H9 (cell line): Measurements from ENCODE around the gene DHX38. TPM values are rescaled to one million over a fixed set of nuclear protein-coding genes. Genes with fewer than 3 reads are reported as not detected.

Source experiments
- DNase-seq: peaks from one replicate; pipeline ENCODE4 v3.0.0-alpha.2; 2017
- H2AFZ ChIP-seq: one replicate; pipeline ENCODE4 v1.6.1; 2013; ENCODE audit warnings: mild to moderate bottlenecking, low read length, control low read depth, moderate library complexity
- H2AK5ac ChIP-seq: 2 replicates; pipeline ENCODE4 v1.6.1; 2013; ENCODE audit warnings: low read length, control low read depth, mixed read lengths; ENCODE audit not compliant: insufficient read length
- H2BK120ac ChIP-seq: one replicate; pipeline ENCODE4 v1.6.1; 2013; ENCODE audit warnings: low read depth, mild to moderate bottlenecking, low read length, control low read depth, inconsistent platforms; ENCODE audit not compliant: poor library complexity, severe bottlenecking
- H2BK12ac ChIP-seq: 2 replicates; pipeline ENCODE4 v1.6.1; 2013; ENCODE audit warnings: low read length, control low read depth, mixed read lengths, low read depth; ENCODE audit not compliant: insufficient read length
- H2BK15ac ChIP-seq: 2 replicates; pipeline ENCODE4 v1.6.1; 2013; ENCODE audit warnings: low read depth, low read length, control low read depth
- H2BK20ac ChIP-seq: one replicate; pipeline ENCODE4 v1.6.1; 2013; ENCODE audit warnings: low read depth, mild to moderate bottlenecking, low read length, control low read depth, inconsistent platforms; ENCODE audit not compliant: poor library complexity, severe bottlenecking
- H2BK5ac ChIP-seq: 2 replicates; pipeline ENCODE4 v1.6.1; 2013; ENCODE audit warnings: low read length, control low read depth, mixed read lengths; ENCODE audit not compliant: insufficient read length
- H3K14ac ChIP-seq: 2 replicates; pipeline ENCODE4 v1.6.1; 2013; ENCODE audit warnings: low read length, control low read depth; ENCODE audit not compliant: insufficient read depth
- H3K18ac ChIP-seq: 2 replicates; pipeline ENCODE4 v1.6.1; 2013; ENCODE audit warnings: low read depth, mild to moderate bottlenecking, mixed read lengths, low read length, control low read depth; ENCODE audit not compliant: insufficient read length
- H3K23ac ChIP-seq: 2 replicates; pipeline ENCODE4 v1.6.1; 2013; ENCODE audit warnings: low read length, control low read depth, mixed read lengths, low read depth; ENCODE audit not compliant: insufficient read length
- H3K23me2 ChIP-seq: 2 replicates; pipeline ENCODE4 v1.6.1; 2013; ENCODE audit warnings: low read depth, mild to moderate bottlenecking, mixed read lengths, low read length, control low read depth; ENCODE audit not compliant: insufficient read length, poor library complexity, severe bottlenecking
- H3K27ac ChIP-seq: 2 replicates; pipeline ENCODE4 v1.5.1; 2013; ENCODE audit warnings: low read length, control low read depth, mixed read lengths, low read depth; ENCODE audit not compliant: insufficient read length
- H3K27me3 ChIP-seq: 2 replicates; pipeline ENCODE4 v1.6.1; 2013; ENCODE audit warnings: low read length, control low read depth, inconsistent platforms; ENCODE audit not compliant: insufficient read depth
- H3K4ac ChIP-seq: 2 replicates; pipeline ENCODE4 v1.6.1; 2013; ENCODE audit warnings: low read depth, mild to moderate bottlenecking, control low read depth, inconsistent platforms, low read length, moderate library complexity
- H3K4me1 ChIP-seq: 2 replicates; pipeline ENCODE4 v1.6.1; 2013; ENCODE audit warnings: low read length, control low read depth, inconsistent platforms; ENCODE audit not compliant: insufficient read depth
- H3K4me2 ChIP-seq: 2 replicates; pipeline ENCODE4 v1.6.1; 2013; ENCODE audit warnings: low read length, control low read depth, mixed read lengths; ENCODE audit not compliant: insufficient read length, insufficient read depth
- H3K56ac ChIP-seq: 2 replicates; pipeline ENCODE4 v1.6.1; 2013; ENCODE audit warnings: low read depth, mild to moderate bottlenecking, mixed read lengths, low read length, control low read depth; ENCODE audit not compliant: insufficient read length
- H3K79me1 ChIP-seq: 2 replicates; pipeline ENCODE4 v1.6.1; 2013; ENCODE audit warnings: low read depth, mild to moderate bottlenecking, moderate library complexity, low read length, control low read depth, inconsistent platforms; ENCODE audit not compliant: insufficient read depth, poor library complexity, severe bottlenecking
- H3K79me2 ChIP-seq: 2 replicates; pipeline ENCODE4 v1.6.1; 2013; ENCODE audit warnings: low read length, control low read depth, inconsistent platforms; ENCODE audit not compliant: insufficient read depth
- H3K9ac ChIP-seq: 2 replicates; pipeline ENCODE4 v1.6.1; 2013; ENCODE audit warnings: low read length, control low read depth, mixed read lengths; ENCODE audit not compliant: insufficient read length; ENCODE audit errors: extremely low read depth
- H3K9me3 ChIP-seq: one replicate; pipeline ENCODE4 v1.6.1; 2013; ENCODE audit warnings: low read depth, low read length, inconsistent platforms; ENCODE audit not compliant: control insufficient read depth
- H3T11ph ChIP-seq: one replicate; pipeline ENCODE4 v1.6.1; 2013; ENCODE audit warnings: mild to moderate bottlenecking, low read length, control low read depth, inconsistent platforms
- H4K20me1 ChIP-seq: one replicate; pipeline ENCODE4 v1.6.1; 2013; ENCODE audit not compliant: control insufficient read depth, insufficient read length, insufficient read depth
- H4K5ac ChIP-seq: 2 replicates; pipeline ENCODE4 v1.6.1; 2013; ENCODE audit warnings: low read depth, mild to moderate bottlenecking, mixed read lengths, low read length, control low read depth; ENCODE audit not compliant: insufficient read length
- H4K8ac ChIP-seq: replicated peaks from 2 replicates; pipeline ENCODE4 v1.6.1; 2013; ENCODE audit warnings: low read length, control low read depth, mixed read lengths, low read depth; ENCODE audit not compliant: insufficient read length
- H4K91ac ChIP-seq: 2 replicates; pipeline ENCODE4 v1.6.1; 2013; ENCODE audit warnings: low read depth, mild to moderate bottlenecking, moderate library complexity, mixed read lengths, low read length, control low read depth; ENCODE audit not compliant: insufficient read length
- H3K27ac Mint-ChIP-seq, 3 experiments: 2 replicates in 2 of 3; 3 replicates in 1 of 3; pipeline ENCODE4 v1.8.0; 2020 to 2021; ENCODE audit warnings: mixed read lengths in 3 of 3, mild to moderate bottlenecking in 1 of 3, moderate library complexity in 1 of 3
- H3K27me3 Mint-ChIP-seq: 2 replicates; pipeline ENCODE4 v1.8.0; 2021; ENCODE audit warnings: low read depth, mild to moderate bottlenecking, moderate library complexity, mixed read lengths
- H3K36me3 Mint-ChIP-seq, 3 experiments: 2 replicates in 2 of 3; 3 replicates in 1 of 3; pipeline ENCODE4 v1.8.0; 2020 to 2021; ENCODE audit warnings: low read depth in 3 of 3, mixed read lengths in 3 of 3; ENCODE audit not compliant: insufficient read depth in 1 of 3
- H3K4me1 Mint-ChIP-seq, 2 experiments: 2 replicates each; pipeline ENCODE4 v1.8.0; 2020; ENCODE audit warnings: mixed read lengths in 2 of 2
- H3K4me3 Mint-ChIP-seq, 2 experiments: 2 replicates in 1 of 2; 3 replicates in 1 of 2; pipeline ENCODE4 v1.8.0; 2020 to 2021; ENCODE audit warnings: mild to moderate bottlenecking in 2 of 2, mixed read lengths in 2 of 2, moderate library complexity in 1 of 2
- H3K9me3 Mint-ChIP-seq, 2 experiments: 2 replicates in 1 of 2; 3 replicates in 1 of 2; pipeline ENCODE4 v1.8.0; 2020; ENCODE audit warnings: mild to moderate bottlenecking in 2 of 2, mixed read lengths in 2 of 2, moderate library complexity in 1 of 2
- CTCF ChIP-seq: fragments of 200-600 bp; sonication (generic); conservative IDR thresholded peaks from 3 replicates; pipeline ENCODE4 v1.8.0; 2021; ENCODE audit warnings: antibody characterized with exemption, mild to moderate bottlenecking
- WGBS: extraction: QIAGEN DNeasy Blood & Tissue Kit; methylation state at CpG from one replicate; pipeline ENCODE4 v1.1.7; 2013; ENCODE audit warnings: missing lambda C conversion rate, low lambda C conversion rate, mixed read lengths; ENCODE audit not compliant: insufficient read length; ENCODE audit errors: extremely low coverage; 5-methylcytosine and 5-hydroxymethylcytosine counted together
- total RNA-seq: library from RNA; stranded (reverse); gene quantifications from 2 replicates; pipeline ENCODE4 v1.2.1, GENCODE V29; 2021

The DHX38 gene
- total RNA-seq, 1 experiment from 2014 or later = 60.5 TPM

GRCh38 chr16:72123426-72123825 lies 29.8 kb downstream of the DHX38 start:
- H3K9me3 ChIP-seq = no peaks in the 10 kb centered on the region
- H3K23ac ChIP-seq = no peak overlapping the region
- H3K4me1 ChIP-seq = no peaks in the 10 kb centered on the region; the same call in 1 of the 2 replicates
- H3K4me1 Mint-ChIP-seq = peaks cover 11 to 13% of the 10 kb centered on the region in 2 experiments
- no peak overlapping the region for H2AK5ac ChIP-seq
- no peak overlapping the region for H3K27ac Mint-ChIP-seq
- no peak overlapping the region for H3K9ac ChIP-seq
- no peaks in the 10 kb centered on the region for H4K20me1 ChIP-seq
- no peaks in the 10 kb centered on the region for H3K79me1 ChIP-seq
- no peak overlapping the region for H3K18ac ChIP-seq
- H3K27me3 Mint-ChIP-seq = no peaks in the 10 kb centered on the region
- no peaks in the 10 kb centered on the region; a peak in 1 of 7 replicates for H3K36me3 Mint-ChIP-seq
- no peak overlapping the region for H2AFZ ChIP-seq
- no peak for DNase-seq
- no peak overlapping the region for H3T11ph ChIP-seq
- no peak overlapping the region for H3K4ac ChIP-seq
- H4K8ac ChIP-seq = no peak overlapping the region
- no peak overlapping the region for H3K4me3 Mint-ChIP-seq
- H3K23me2 ChIP-seq = no peaks in the 10 kb centered on the region
- no peak overlapping the region for H4K91ac ChIP-seq
- no peak overlapping the region for H3K27ac ChIP-seq
- H2BK5ac ChIP-seq = no peak overlapping the region
- H3K79me2 ChIP-seq = no peaks in the 10 kb centered on the region
- H2BK15ac ChIP-seq = no peak overlapping the region
- no peak for TF ChIP-seq CTCF
- H3K56ac ChIP-seq = no peak overlapping the region
- no peaks in the 10 kb centered on the region for H3K27me3 ChIP-seq
- H2BK20ac ChIP-seq = no peak overlapping the region
- no peak overlapping the region for H3K14ac ChIP-seq
- no peak overlapping the region for H3K4me2 ChIP-seq
- H2BK12ac ChIP-seq = no peak overlapping the region
- H3K9me3 Mint-ChIP-seq = no peaks in the 10 kb centered on the region
- no peak overlapping the region for H2BK120ac ChIP-seq
- WGBS = no CpG with 5 or more reads among the region's 8 CpGs
- H4K5ac ChIP-seq = no peak overlapping the region
